WERI-Rb-1 (cell line): Measurements from ENCODE around the gene PRSS38.

Experiments used
- DNase-seq: peaks from one replicate; pipeline ENCODE4 v3.0.0-alpha.2; 2020
- H3K27ac ChIP-seq: fragments of 250-450 bp; sonication (Bioruptor Pico); 2 replicates; pipeline ENCODE4 v1.5.1; 2020; ENCODE audit warnings: mild to moderate bottlenecking, moderate library complexity
- H3K27me3 ChIP-seq: fragments of 250-450 bp; sonication (Bioruptor Pico); 2 replicates; pipeline ENCODE4 v1.5.1; 2021; ENCODE audit warnings: mild to moderate bottlenecking, low read depth, moderate library complexity; ENCODE audit not compliant: insufficient read depth, severe bottlenecking
- H3K36me3 ChIP-seq: fragments of 250-450 bp; sonication (Bioruptor Pico); 2 replicates; pipeline ENCODE4 v1.5.1; 2020; ENCODE audit warnings: mild to moderate bottlenecking, moderate library complexity
- H3K4me3 ChIP-seq: 2 replicates; pipeline ENCODE4 v1.5.1; 2011; ENCODE audit warnings: low read depth, mild to moderate bottlenecking, control low read depth, low read length
- H3K9me3 ChIP-seq: fragments of 250-450 bp; sonication (Bioruptor Pico); 2 replicates; pipeline ENCODE4 v1.5.1; 2021; ENCODE audit warnings: mild to moderate bottlenecking, moderate library complexity; ENCODE audit not compliant: severe bottlenecking
- CTCF ChIP-seq: IDR thresholded peaks from 2 replicates; pipeline ENCODE4 v1.5.1; 2011; ENCODE audit warnings: low read depth, mild to moderate bottlenecking, control low read depth, inconsistent platforms, low read length

Gene PRSS38

GRCh38 chr1:227887697-227888403 lies 72.4 kb downstream of the PRSS38 start:
- TF ChIP-seq CTCF: no peak
- no peaks in the 10 kb centered on the region for H3K9me3 ChIP-seq
- no peak overlapping the region for H3K27ac ChIP-seq

GRCh38 chr1:227888404-227889046 lies 73.0 kb downstream of the PRSS38 start:
- Histone ChIP-seq H3K27me3 (no peaks in the 10 kb centered on the region), H3K4me3 (no peak overlapping the region), H3K36me3 (no peaks in the 10 kb centered on the region), H3K27ac (no peak overlapping the region), H3K9me3 (no peaks in the 10 kb centered on the region)
- TF ChIP-seq CTCF: no peak
- no peak for DNase-seq

More at GRCh38 chr1:227887697-227888403, 72.4 kb downstream of the PRSS38 start:
- no peak for DNase-seq
- H3K4me3 ChIP-seq: no peak overlapping the region
- no peaks in the 10 kb centered on the region for H3K27me3 ChIP-seq
- no peaks in the 10 kb centered on the region for H3K36me3 ChIP-seq

- TF ChIP-seq CTCF: no peak
- Histone ChIP-seq H3K36me3 (no peaks in the 10 kb centered on the region), H3K27ac (no peak overlapping the region), H3K9me3 (no peaks in the 10 kb centered on the region), H3K4me3 (no peak overlapping the region), H3K27me3 (no peaks in the 10 kb centered on the region)
- no peak for DNase-seq
These were observed 73.8 kb downstream of the PRSS38 start for GRCh38 chr1:227889047-227889862.

- no peaks in the 10 kb centered on the region for H3K9me3 ChIP-seq
- H3K4me3 ChIP-seq: no peak overlapping the region
- H3K36me3 ChIP-seq: no peaks in the 10 kb centered on the region
- TF ChIP-seq CTCF: no peak
- no peaks in the 10 kb centered on the region for H3K27me3 ChIP-seq
- H3K27ac ChIP-seq: no peak overlapping the region
- DNase-seq: no peak
These were observed 74.5 kb downstream of the PRSS38 start for GRCh38 chr1:227889863-227890405.

GRCh38 chr1:227890451-227891222 lies 75.2 kb downstream of the PRSS38 start:
- no peak overlapping the region for H3K27ac ChIP-seq
- no peaks in the 10 kb centered on the region for H3K9me3 ChIP-seq
- TF ChIP-seq CTCF: no peak
- H3K27me3 ChIP-seq: no peaks in the 10 kb centered on the region
- no peak overlapping the region for H3K4me3 ChIP-seq
- DNase-seq: no peak
- no peaks in the 10 kb centered on the region for H3K36me3 ChIP-seq
